ENCODE results near the gene GNG4. TPM values are rescaled to one million over a fixed set of nuclear protein-coding genes. Genes with fewer than 3 reads are reported as not detected.
A peak's percentile ranks its signal among the peaks of the same experiment; 100 is the strongest.

Gene GNG4
- total and polyA plus RNA-seq, 9 of the 15 experiments (the other 6 are each of a cell fraction or from before 2014, with no cell fraction given): 0.06 to 0.58 (median 0.08) TPM; not detected in 4

DNA sequence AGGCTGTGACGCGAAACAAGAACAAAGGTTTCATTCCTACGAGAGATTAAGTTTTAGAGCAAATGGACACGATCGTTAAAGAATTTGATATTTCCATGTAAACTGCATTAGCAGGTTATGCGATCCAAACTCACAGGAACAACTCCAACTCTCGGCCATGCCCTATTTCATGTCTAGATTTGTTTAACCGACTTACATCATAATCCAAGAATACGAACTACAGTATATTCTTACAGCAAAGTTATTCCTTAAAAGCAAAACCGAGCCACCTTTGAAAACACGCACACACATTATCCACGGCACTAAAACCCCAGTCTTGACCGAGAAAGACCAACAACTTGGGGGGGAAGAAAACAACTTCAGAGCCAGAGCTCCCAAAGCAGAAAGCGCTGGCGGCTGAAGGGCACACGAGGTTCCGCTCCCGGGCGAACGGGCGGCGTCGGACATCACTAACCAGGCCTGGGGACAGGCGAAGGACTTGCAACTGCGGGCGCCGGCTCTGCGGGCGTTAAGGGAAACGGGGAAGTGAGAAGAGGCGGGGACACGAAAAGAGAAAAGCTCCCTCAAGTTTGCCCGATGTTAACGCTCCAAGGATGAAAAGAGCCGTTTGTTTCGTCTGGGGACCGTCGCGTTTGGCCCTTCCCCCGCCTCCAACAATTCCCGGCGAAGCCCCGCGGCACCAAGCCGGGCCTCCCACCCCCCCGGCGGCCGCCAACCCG is 146.0 kb downstream of the GNG4 start (continued):
- no peak for TF ChIP-seq NR2C2 (CRISPR knock-in tag; IDR thresholded peaks at IDR 0.05)
- no peak for TF ChIP-seq NR2C2 (tag; IDR thresholded peaks at IDR 0.05)
- TF ChIP-seq, protein P1, sequence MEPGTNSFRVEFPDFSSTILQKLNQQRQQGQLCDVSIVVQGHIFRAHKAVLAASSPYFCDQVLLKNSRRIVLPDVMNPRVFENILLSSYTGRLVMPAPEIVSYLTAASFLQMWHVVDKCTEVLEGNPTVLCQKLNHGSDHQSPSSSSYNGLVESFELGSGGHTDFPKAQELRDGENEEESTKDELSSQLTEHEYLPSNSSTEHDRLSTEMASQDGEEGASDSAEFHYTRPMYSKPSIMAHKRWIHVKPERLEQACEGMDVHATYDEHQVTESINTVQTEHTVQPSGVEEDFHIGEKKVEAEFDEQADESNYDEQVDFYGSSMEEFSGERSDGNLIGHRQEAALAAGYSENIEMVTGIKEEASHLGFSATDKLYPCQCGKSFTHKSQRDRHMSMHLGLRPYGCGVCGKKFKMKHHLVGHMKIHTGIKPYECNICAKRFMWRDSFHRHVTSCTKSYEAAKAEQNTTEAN (CRISPR knock-in tag; IDR thresholded peaks at IDR 0.05): no peak
- no peak for TF ChIP-seq ZNF75A (CRISPR knock-in tag; IDR thresholded peaks at IDR 0.05)
- TF ChIP-seq SRF (CRISPR knock-in tag; IDR thresholded peaks at IDR 0.05): no peak
- TF ChIP-seq MAFK (IDR thresholded peaks at IDR 0.05; ENCODE audit: low read length): no peak
- no peak for TF ChIP-seq ETV5 (CRISPR knock-in tag; IDR thresholded peaks at IDR 0.05; ENCODE audit: low read depth)
- TF ChIP-seq SRSF3 (IDR thresholded peaks at IDR 0.05; ENCODE audit: insufficient read depth, low read length): no peak
- no peak for TF ChIP-seq CAMTA2 (CRISPR knock-in tag; conservative IDR thresholded peaks at IDR 0.05)
- no peak for TF ChIP-seq DMBX1 (CRISPR knock-in tag; IDR thresholded peaks at IDR 0.05; ENCODE audit: borderline replicate concordance)
- no peak for TF ChIP-seq ZNF778 (CRISPR knock-in tag; IDR thresholded peaks at IDR 0.05)
- peak; percentile 50; the same call in 1 of the 2 replicates for TF ChIP-seq SMARCE1 (IDR thresholded peaks at IDR 0.05)
- no peak for TF ChIP-seq ZNF57 (CRISPR knock-in tag; IDR thresholded peaks at IDR 0.05)
- no peak for TF ChIP-seq ZNF551 (CRISPR knock-in tag; IDR thresholded peaks at IDR 0.05)
- TF ChIP-seq, protein P2, sequence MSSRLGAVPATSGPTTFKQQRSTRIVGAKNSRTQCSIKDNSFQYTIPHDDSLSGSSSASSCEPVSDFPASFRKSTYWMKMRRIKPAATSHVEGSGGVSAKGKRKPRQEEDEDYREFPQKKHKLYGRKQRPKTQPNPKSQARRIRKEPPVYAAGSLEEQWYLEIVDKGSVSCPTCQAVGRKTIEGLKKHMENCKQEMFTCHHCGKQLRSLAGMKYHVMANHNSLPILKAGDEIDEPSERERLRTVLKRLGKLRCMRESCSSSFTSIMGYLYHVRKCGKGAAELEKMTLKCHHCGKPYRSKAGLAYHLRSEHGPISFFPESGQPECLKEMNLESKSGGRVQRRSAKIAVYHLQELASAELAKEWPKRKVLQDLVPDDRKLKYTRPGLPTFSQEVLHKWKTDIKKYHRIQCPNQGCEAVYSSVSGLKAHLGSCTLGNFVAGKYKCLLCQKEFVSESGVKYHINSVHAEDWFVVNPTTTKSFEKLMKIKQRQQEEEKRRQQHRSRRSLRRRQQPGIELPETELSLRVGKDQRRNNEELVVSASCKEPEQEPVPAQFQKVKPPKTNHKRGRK (tag; IDR thresholded peaks at IDR 0.05): no peak
- TF ChIP-seq, protein P3, sequence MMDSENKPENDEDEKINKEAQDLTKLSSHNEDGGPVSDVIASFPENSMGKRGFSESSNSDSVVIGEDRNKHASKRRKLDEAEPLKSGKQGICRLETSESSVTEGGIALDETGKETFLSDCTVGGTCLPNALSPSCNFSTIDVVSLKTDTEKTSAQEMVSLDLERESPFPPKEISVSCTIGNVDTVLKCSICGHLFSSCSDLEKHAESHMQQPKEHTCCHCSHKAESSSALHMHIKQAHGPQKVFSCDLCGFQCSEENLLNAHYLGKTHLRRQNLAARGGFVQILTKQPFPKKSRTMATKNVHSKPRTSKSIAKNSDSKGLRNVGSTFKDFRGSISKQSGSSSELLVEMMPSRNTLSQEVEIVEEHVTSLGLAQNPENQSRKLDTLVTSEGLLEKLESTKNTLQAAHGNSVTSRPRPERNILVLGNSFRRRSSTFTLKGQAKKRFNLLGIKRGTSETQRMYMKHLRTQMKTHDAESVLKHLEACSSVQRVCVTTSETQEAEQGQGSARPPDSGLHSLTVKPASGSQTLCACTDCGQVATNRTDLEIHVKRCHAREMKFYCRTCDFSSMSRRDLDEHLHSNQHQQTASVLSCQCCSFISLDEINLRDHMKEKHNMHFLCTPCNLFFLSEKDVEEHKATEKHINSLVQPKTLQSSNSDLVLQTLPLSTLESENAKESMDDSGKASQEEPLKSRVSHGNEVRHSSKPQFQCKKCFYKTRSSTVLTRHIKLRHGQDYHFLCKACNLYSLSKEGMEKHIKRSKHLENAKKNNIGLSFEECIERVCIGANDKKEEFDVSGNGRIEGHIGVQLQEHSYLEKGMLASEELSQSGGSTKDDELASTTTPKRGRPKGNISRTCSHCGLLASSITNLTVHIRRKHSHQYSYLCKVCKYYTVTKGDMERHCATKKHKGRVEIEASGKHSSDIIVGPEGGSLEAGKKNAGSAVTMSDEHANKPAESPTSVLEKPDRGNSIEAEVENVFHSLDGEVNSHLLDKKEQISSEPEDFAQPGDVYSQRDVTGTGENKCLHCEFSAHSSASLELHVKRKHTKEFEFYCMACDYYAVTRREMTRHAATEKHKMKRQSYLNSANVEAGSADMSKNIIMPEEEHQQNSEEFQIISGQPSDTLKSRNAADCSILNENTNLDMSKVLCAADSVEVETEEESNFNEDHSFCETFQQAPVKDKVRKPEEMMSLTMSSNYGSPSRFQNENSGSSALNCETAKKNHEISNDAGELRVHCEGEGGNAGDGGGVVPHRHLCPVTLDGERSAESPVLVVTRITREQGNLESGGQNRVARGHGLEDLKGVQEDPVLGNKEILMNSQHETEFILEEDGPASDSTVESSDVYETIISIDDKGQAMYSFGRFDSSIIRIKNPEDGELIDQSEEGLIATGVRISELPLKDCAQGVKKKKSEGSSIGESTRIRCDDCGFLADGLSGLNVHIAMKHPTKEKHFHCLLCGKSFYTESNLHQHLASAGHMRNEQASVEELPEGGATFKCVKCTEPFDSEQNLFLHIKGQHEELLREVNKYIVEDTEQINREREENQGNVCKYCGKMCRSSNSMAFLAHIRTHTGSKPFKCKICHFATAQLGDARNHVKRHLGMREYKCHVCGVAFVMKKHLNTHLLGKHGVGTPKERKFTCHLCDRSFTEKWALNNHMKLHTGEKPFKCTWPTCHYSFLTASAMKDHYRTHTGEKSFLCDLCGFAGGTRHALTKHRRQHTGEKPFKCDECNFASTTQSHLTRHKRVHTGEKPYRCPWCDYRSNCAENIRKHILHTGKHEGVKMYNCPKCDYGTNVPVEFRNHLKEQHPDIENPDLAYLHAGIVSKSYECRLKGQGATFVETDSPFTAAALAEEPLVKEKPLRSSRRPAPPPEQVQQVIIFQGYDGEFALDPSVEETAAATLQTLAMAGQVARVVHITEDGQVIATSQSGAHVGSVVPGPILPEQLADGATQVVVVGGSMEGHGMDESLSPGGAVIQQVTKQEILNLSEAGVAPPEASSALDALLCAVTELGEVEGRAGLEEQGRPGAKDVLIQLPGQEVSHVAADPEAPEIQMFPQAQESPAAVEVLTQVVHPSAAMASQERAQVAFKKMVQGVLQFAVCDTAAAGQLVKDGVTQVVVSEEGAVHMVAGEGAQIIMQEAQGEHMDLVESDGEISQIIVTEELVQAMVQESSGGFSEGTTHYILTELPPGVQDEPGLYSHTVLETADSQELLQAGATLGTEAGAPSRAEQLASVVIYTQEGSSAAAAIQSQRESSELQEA (IDR thresholded peaks at IDR 0.05; ENCODE audit: low read depth): no peak
- TF ChIP-seq NFRKB (IDR thresholded peaks at IDR 0.05; ENCODE audit: low read depth): 0 out of 2 replicates have a peak, but pooled peaks have one; percentile 41

Measured in K562 (cell line).